Panc1 (cell line): ENCODE measurements around the gene MAP4. TPM values are rescaled to one million over a fixed set of nuclear protein-coding genes. Genes with fewer than 3 reads are reported as not detected.

Experiments used
- ATAC-seq: fragments of 200-7000 bp; cut with Tn5 transposase; 2 replicates; pipeline ENCODE4 v1.9.1; 2020; ENCODE audit warnings: mild to moderate bottlenecking, moderate library complexity
- BruUV-seq: library from RNA; stranded (reverse); fragments of 400-500 nt; replicated peaks from 2 replicates; lab custom pipeline; 2021; lab: Mats Ljungman, UMichigan
- CTCF ChIA-PET: fragments of 300-600 bp; sonication (Branson Sonifier 250); formaldehyde crosslinking; loops from one replicate; lab custom pipeline; 2022; ENCODE audit warnings: antibody characterized with exemption; lab: Charles Lee
- POLR2A ChIA-PET: fragments of 300-600 bp; sonication (Branson Sonifier 250); formaldehyde crosslinking; loops from one replicate; lab custom pipeline; 2022; ENCODE audit warnings: antibody characterized with exemption; lab: Charles Lee
- DNase-seq: peaks from one replicate; pipeline ENCODE4 v3.0.0-alpha.2; 2010; ENCODE audit warnings: low read depth, low spot score
- H3K27ac ChIP-seq: 2 replicates; pipeline ENCODE4 v1.5.1; 2011; ENCODE audit warnings: mild to moderate bottlenecking, low read length, inconsistent platforms
- H3K27me3 ChIP-seq: fragments of 200-500 bp; sonication (Bioruptor generic); 2 replicates; pipeline ENCODE4 v1.6.0; 2014; ENCODE audit warnings: low read length, inconsistent platforms; ENCODE audit not compliant: control insufficient read depth, insufficient read depth
- H3K36me3 ChIP-seq: fragments of 200-500 bp; sonication (Bioruptor generic); 2 replicates; pipeline ENCODE4 v1.5.1; 2014; ENCODE audit warnings: inconsistent platforms, mild to moderate bottlenecking, low read length, moderate library complexity; ENCODE audit not compliant: control insufficient read depth, insufficient read depth
- H3K4me1 ChIP-seq: 2 replicates; pipeline ENCODE4 v1.5.1; 2011; ENCODE audit warnings: inconsistent platforms, mild to moderate bottlenecking, low read length, moderate library complexity; ENCODE audit not compliant: control insufficient read depth, insufficient read depth
- H3K4me3 ChIP-seq, 2 experiments: 2 replicates each; pipeline ENCODE4 v1.5.1; 2011 to 2012; ENCODE audit warnings: low read depth in 2 of 2, low read length in 2 of 2, mild to moderate bottlenecking in 2 of 2, inconsistent platforms in 1 of 2, moderate library complexity in 1 of 2
- H3K9me3 ChIP-seq: fragments of 200-500 bp; sonication (Bioruptor generic); 2 replicates; pipeline ENCODE4 v1.5.1; 2014; ENCODE audit warnings: low read depth, mild to moderate bottlenecking, inconsistent platforms, low read length, moderate library complexity; ENCODE audit not compliant: control insufficient read depth, insufficient read depth
- CTCF ChIP-seq: fragments of 450-650 bp; IDR thresholded peaks from 2 replicates; pipeline ENCODE4 v1.5.1; 2017; ENCODE audit warnings: mild to moderate bottlenecking
- POLR2AphosphoS5 ChIP-seq: IDR thresholded peaks from 2 replicates; pipeline ENCODE4 v1.6.1; 2012; ENCODE audit warnings: mild to moderate bottlenecking, low read depth, low read length, moderate library complexity
- SIN3A ChIP-seq: IDR thresholded peaks from 2 replicates; pipeline ENCODE4 v1.6.1; 2012; ENCODE audit warnings: low read depth, mild to moderate bottlenecking, low read length, moderate library complexity, borderline replicate concordance; ENCODE audit not compliant: insufficient read depth
- TCF7L2 ChIP-seq: IDR thresholded peaks from 2 replicates; pipeline ENCODE4 v1.6.1; 2011; ENCODE audit warnings: mild to moderate bottlenecking, low read depth, low read length, inconsistent platforms
- in situ Hi-C: cut with HindIII; loops from 2 replicates; pipeline ENCODE4 v1.10.0; 2016; ENCODE audit warnings: low sequenced_read_pairs, low pct_unique_long_range_greater_than_20kb
- intact Hi-C: fragments of 100-400 bp; cut with micrococcal nuclease; formaldehyde crosslinking; loops from one replicate; pipeline ENCODE4 v1.10.0; 2022; ENCODE audit not compliant: unreplicated experiment
- microRNA-seq: library from miRNA; unstranded; fragments of <30 nt; microRNA quantifications from one replicate; pipeline ENCODE4 v1.1.0, GENCODE V29; 2020; ENCODE audit not compliant: unreplicated experiment
- total RNA-seq: library from RNA; stranded (reverse); gene quantifications from one replicate; pipeline ENCODE4 v1.2.1, GENCODE V29; 2021; ENCODE audit not compliant: unreplicated experiment
- TF ChIP-seq, protein P1 (sequence below), 2 experiments: IDR thresholded peaks; 2 replicates each; pipeline ENCODE4 v1.6.1; 2011 to 2012; ENCODE audit warnings: low read depth in 2 of 2, control low read depth in 1 of 2, low read length in 1 of 2, mild to moderate bottlenecking in 1 of 2, moderate library complexity in 1 of 2; ENCODE audit not compliant: insufficient read depth in 1 of 2

MAP4 gene
- total RNA-seq, 1 experiment from 2014 or later: 150 TPM

- intact Hi-C loops (no loop called here), in situ Hi-C loops (no loop called here)
- no TSS peak for BruUV-seq
- Histone ChIP-seq H3K4me3 (peak overlapping the region; percentile 75 to 86), H3K27me3 (no peaks in the 10 kb centered on the region), H3K4me1 (peaks cover 6% of the 10 kb centered on the region; the same call in 1 of the 2 replicates), H3K9me3 (no peaks in the 10 kb centered on the region), H3K36me3 (no peaks in the 10 kb centered on the region; the same call in 1 of the 2 replicates), H3K27ac (peak overlapping the region; percentile 89)
- no peak for DNase-seq
- ATAC-seq: no peak
- ChIA-PET POLR2A (no interaction called here), CTCF (no interaction called here)
- no peak for TF ChIP-seq SIN3A
- TF ChIP-seq POLR2AphosphoS5: no peak
- no peak for TF ChIP-seq CTCF
- TF ChIP-seq, protein P1, sequence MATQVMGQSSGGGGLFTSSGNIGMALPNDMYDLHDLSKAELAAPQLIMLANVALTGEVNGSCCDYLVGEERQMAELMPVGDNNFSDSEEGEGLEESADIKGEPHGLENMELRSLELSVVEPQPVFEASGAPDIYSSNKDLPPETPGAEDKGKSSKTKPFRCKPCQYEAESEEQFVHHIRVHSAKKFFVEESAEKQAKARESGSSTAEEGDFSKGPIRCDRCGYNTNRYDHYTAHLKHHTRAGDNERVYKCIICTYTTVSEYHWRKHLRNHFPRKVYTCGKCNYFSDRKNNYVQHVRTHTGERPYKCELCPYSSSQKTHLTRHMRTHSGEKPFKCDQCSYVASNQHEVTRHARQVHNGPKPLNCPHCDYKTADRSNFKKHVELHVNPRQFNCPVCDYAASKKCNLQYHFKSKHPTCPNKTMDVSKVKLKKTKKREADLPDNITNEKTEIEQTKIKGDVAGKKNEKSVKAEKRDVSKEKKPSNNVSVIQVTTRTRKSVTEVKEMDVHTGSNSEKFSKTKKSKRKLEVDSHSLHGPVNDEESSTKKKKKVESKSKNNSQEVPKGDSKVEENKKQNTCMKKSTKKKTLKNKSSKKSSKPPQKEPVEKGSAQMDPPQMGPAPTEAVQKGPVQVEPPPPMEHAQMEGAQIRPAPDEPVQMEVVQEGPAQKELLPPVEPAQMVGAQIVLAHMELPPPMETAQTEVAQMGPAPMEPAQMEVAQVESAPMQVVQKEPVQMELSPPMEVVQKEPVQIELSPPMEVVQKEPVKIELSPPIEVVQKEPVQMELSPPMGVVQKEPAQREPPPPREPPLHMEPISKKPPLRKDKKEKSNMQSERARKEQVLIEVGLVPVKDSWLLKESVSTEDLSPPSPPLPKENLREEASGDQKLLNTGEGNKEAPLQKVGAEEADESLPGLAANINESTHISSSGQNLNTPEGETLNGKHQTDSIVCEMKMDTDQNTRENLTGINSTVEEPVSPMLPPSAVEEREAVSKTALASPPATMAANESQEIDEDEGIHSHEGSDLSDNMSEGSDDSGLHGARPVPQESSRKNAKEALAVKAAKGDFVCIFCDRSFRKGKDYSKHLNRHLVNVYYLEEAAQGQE (IDR thresholded peaks at IDR 0.05; ENCODE audit: insufficient read depth in 1 of 2, low read depth in 2 of 2, low read length in 1 of 2): no peak
- TF ChIP-seq TCF7L2: no peak
Observed at GRCh38 chr3:47803480-47804025, 212.7 kb downstream of the MAP4 start.

- H3K36me3 ChIP-seq: no peaks in the 10 kb centered on the region; the same call in 1 of the 2 replicates
- peak within 1 kb of the TSS; percentile 91 for H3K27ac ChIP-seq
- CTCF ChIA-PET: no interaction called here
- H3K9me3 ChIP-seq: no peaks in the 10 kb centered on the region
- no peaks in the 10 kb centered on the region for H3K27me3 ChIP-seq
- POLR2A ChIA-PET: no interaction called here
- BruUV-seq: no TSS peak
- TF ChIP-seq TCF7L2 (no peak), SIN3A (0 out of 2 replicates have a peak, but pooled peaks have one; percentile 47), POLR2AphosphoS5 (peak; percentile 29; the same call in 1 of the 2 replicates)
- TF ChIP-seq, protein P1 (IDR thresholded peaks at IDR 0.05; ENCODE audit: insufficient read depth in 1 of 2, low read depth in 2 of 2, low read length in 1 of 2): no peak
- DNase-seq: no peak
- peak within 1 kb of the TSS; percentile 75 to 86 for H3K4me3 ChIP-seq
- H3K4me1 ChIP-seq: peaks cover 6% of the 10 kb centered on the region; the same call in 1 of the 2 replicates
- in situ Hi-C loops: no loop called here
- ATAC-seq: peak; percentile 98
- intact Hi-C loops: no loop called here
Observed at GRCh38 chr3:47802734-47803479, 213.3 kb downstream of the MAP4 start, which contains the start of gene DHX30. Gene DHX30 (plus strand): TSS chr3:47803138. CDS start chr3:47810684, 7,546 bp downstream.

Small RNA genes within 50 kb of the gene (microRNA-seq; reads per million reads assigned to microRNA genes)
- 69.6 reads per million, percentile 52 among the genes with 10 or more reads in this experiment for gene MIR1226

Other genes starting within 250 kb of the MAP4 start
- 84.2 TPM for gene SMARCC1, start 234.5 kb downstream of the MAP4 start, total RNA-seq
- gene DHX30, start 213.3 kb downstream of the MAP4 start, total RNA-seq: 65.1 TPM
- 12.8 TPM for gene CDC25A, start 172.0 kb upstream of the MAP4 start, total RNA-seq
- gene CAMP, start 207.1 kb upstream of the MAP4 start, total RNA-seq: not detected
- 4.9 TPM for gene ZNF589, start 224.7 kb upstream of the MAP4 start, total RNA-seq